ENCODE data around the gene RABL3.
"Not testable (repeated sequence)": the region's sequence is repeated elsewhere in the genome, so short reads cannot be mapped to it uniquely, and the experiment has no call there.

The RABL3 gene

DNA sequence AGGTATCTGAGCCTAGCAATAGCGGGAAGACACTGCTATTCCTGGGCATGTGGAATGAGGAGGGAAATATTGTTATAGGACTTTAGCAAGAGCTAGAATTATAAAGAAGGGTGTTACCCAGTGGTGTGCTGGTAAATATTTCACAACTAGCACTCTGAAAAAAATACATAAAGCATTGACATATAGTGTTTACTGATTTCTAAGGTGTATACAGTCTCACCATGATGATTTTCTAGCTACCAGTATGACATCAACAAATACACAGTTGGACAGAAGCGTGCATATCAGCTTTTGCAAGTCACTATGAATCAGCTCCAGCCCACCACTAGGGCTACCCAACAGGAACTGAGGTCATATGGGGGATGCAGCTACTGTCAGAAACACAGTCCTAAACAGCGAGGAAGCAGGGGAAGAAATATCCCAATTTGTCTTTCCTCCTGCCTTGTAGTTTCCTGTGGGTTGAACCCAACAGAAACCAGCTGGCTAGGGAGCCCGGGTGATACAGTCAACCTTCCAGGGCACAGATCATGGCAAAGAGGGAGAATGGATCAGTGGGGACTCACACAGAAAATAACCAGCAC is 99.9 kb downstream of the RABL3 start:
- no peak for DNase-seq

DNA sequence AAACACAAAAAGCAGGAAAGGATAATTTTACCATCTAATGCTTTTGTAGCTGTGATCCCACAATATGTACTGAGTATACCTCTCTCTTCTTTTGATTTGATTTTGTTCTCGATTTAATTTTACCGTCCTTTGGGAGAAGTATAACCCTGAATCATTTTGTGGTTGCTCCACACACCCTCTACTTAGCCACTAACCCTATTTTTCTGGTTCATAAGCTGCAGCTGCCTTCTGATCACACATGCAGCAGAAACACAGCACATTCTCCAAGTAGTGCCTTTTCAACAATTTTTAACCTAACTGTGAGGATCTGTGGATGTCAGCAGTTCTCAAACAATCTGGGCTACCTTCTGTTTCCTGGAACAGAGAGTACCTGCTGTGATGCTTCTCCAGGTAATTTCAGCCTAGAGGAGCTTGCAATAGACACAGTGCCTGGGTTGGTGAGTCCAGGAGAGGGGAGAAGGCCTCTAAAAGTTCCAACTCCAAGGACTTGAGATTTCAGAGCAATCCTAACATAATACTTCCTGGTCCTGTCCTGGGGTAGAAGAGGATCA is 100.5 kb downstream of the RABL3 start:
- DNase-seq: no peak

DNA sequence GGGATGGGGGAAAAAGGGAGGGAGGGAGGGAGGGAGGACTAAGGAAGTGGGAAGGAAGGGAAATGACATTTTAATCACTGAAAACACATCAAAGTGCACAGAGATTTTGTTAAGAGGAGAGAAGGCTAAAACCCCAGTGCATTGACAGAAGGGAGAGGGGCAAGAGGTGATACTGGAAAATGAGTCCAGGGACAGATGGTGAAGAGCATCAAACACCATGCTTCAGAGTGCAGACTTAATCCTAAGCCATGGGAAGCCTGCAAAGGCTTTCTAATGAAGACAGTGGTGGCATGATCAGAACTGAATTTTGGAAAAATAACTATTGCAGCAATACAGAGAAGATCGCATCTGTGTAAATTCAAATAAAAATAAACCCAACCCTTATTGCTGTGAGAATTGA is 102.1 kb downstream of the RABL3 start:
- no peak for DNase-seq

- not testable (repeated sequence) for DNase-seq
Measured at GRCh38 chr3:120638820-120639219, 103.5 kb downstream of the RABL3 start.

GRCh38 chr3:120637851-120638559 is 104.3 kb downstream of the RABL3 start:
- no peak for DNase-seq

GRCh38 chr3:120636795-120637401 is 105.4 kb downstream of the RABL3 start:
- DNase-seq: no peak

Data from NCI-H146 (cell line).